IgD-negative memory B cell (primary cell): ENCODE measurements around the gene VASN. TPM values are rescaled to one million over a fixed set of nuclear protein-coding genes. Genes with fewer than 3 reads are reported as not detected.
A peak's percentile ranks its signal among the peaks of the same experiment; 100 is the strongest.

Source experiments
- H3K27ac Mint-ChIP-seq, 3 donors: one replicate each; pipeline ENCODE4 v1.8.0; 2020 to 2022; ENCODE audit warnings: mild to moderate bottlenecking in 3 of 3, mixed read lengths in 3 of 3, moderate library complexity in 1 of 3
- H3K27me3 Mint-ChIP-seq: one replicate; pipeline ENCODE4 v1.8.0; 2021; ENCODE audit warnings: mixed read lengths
- H3K36me3 Mint-ChIP-seq: one replicate; pipeline ENCODE4 v1.8.0; 2020; ENCODE audit warnings: mild to moderate bottlenecking, mixed read lengths
- H3K4me1 Mint-ChIP-seq, 3 donors: one replicate each; pipeline ENCODE4 v1.8.0; 2020 to 2022; ENCODE audit warnings: mixed read lengths in 3 of 3, mild to moderate bottlenecking in 1 of 3
- H3K4me3 Mint-ChIP-seq, 4 donors: one replicate each; pipeline ENCODE4 v1.8.0; 2020 to 2022; ENCODE audit warnings: mild to moderate bottlenecking in 4 of 4, mixed read lengths in 4 of 4, moderate library complexity in 3 of 4
- H3K9me3 Mint-ChIP-seq, 3 donors: one replicate each; pipeline ENCODE4 v1.8.0; 2020 to 2021; ENCODE audit warnings: mixed read lengths in 3 of 3, mild to moderate bottlenecking in 1 of 3
- polyA plus RNA-seq: library from polyadenylated mRNA; unstranded; fragments of 300-500 nt; fragmentation: Illumina TruSeq; gene quantifications from one replicate; pipeline ENCODE4 v1.2.3, GENCODE V29; 2021

VASN gene
- polyA plus RNA-seq, 1 donor from 2014 or later = 0.45 TPM

GRCh38 chr16:4402439-4403132, 30.9 kb downstream of the VASN start:
- Mint-ChIP-seq H3K4me3 (peak overlapping the region in 1 of 4 donors; percentile 75), H3K27ac (peak overlapping the region; percentile 90 to 94 (median 94)), H3K36me3 (peaks cover 5% of the 10 kb centered on the region), H3K27me3 (no peaks in the 10 kb centered on the region), H3K4me1 (peaks cover 5 to 12% (median 7%) of the 10 kb centered on the region in 3 donors), H3K9me3 (no peaks in the 10 kb centered on the region)

- no peaks in the 10 kb centered on the region for H3K27me3 Mint-ChIP-seq
These were observed 31.7 kb downstream of the VASN start for GRCh38 chr16:4403133-4403949.

GRCh38 chr16:4404247-4404966, 32.8 kb downstream of the VASN start:
- H3K4me1 Mint-ChIP-seq = peaks cover 5 to 8% (median 7%) of the 10 kb centered on the region in 3 donors
- peak overlapping the region in 3 of 4 donors; percentile 14 to 75 (median 57) for H3K4me3 Mint-ChIP-seq
- H3K9me3 Mint-ChIP-seq = no peaks in the 10 kb centered on the region
- H3K27me3 Mint-ChIP-seq = no peaks in the 10 kb centered on the region
- peaks cover 5% of the 10 kb centered on the region for H3K36me3 Mint-ChIP-seq
- H3K27ac Mint-ChIP-seq = peak overlapping the region; percentile 89 to 96 (median 94)

More at GRCh38 chr16:4403133-4403949, 31.7 kb downstream of the VASN start:
- Mint-ChIP-seq H3K4me3 (peak overlapping the region in 1 of 4 donors; percentile 75), H3K9me3 (no peaks in the 10 kb centered on the region), H3K27ac (peak overlapping the region in 2 of 3 donors; percentile 94 to 96), H3K36me3 (peaks cover 5% of the 10 kb centered on the region), H3K4me1 (peaks cover 5 to 12% (median 7%) of the 10 kb centered on the region in 3 donors)

GRCh38 chr16:4404967-4405696, 33.5 kb downstream of the VASN start:
- Mint-ChIP-seq H3K4me1 (peaks cover 5 to 6% (median 5%) of the 10 kb centered on the region in 3 donors), H3K4me3 (peak overlapping the region in 2 of 4 donors; percentile 57 to 75), H3K9me3 (no peaks in the 10 kb centered on the region), H3K27ac (peak overlapping the region; percentile 89 to 96 (median 94)), H3K27me3 (no peaks in the 10 kb centered on the region), H3K36me3 (peaks cover 5% of the 10 kb centered on the region)

GRCh38 chr16:4407543-4408322, 36.1 kb downstream of the VASN start:
- Mint-ChIP-seq H3K4me3 (peak overlapping the region in 1 of 4 donors; percentile 53), H3K27me3 (no peaks in the 10 kb centered on the region), H3K4me1 (peaks cover 12 to 15% (median 14%) of the 10 kb centered on the region in 3 donors), H3K36me3 (peaks cover 2% of the 10 kb centered on the region), H3K27ac (peak overlapping the region in 1 of 3 donors; percentile 94), H3K9me3 (no peaks in the 10 kb centered on the region)

- Mint-ChIP-seq H3K27me3 (no peaks in the 10 kb centered on the region), H3K4me1 (peaks cover 12 to 20% (median 18%) of the 10 kb centered on the region in 3 donors), H3K36me3 (peaks cover 2% of the 10 kb centered on the region), H3K4me3 (peak overlapping the region in 1 of 4 donors; percentile 53), H3K27ac (peak overlapping the region in 1 of 3 donors; percentile 94), H3K9me3 (no peaks in the 10 kb centered on the region)
These were observed 36.7 kb downstream of the VASN start for GRCh38 chr16:4408323-4408690.

GRCh38 chr16:4409081-4409932, 37.7 kb downstream of the VASN start:
- H3K27ac Mint-ChIP-seq = peak overlapping the region; percentile 57 to 86 (median 71)
- peaks cover 2% of the 10 kb centered on the region for H3K36me3 Mint-ChIP-seq
- H3K9me3 Mint-ChIP-seq = no peaks in the 10 kb centered on the region
- H3K4me3 Mint-ChIP-seq = peak overlapping the region in 1 of 4 donors; percentile 61
- H3K27me3 Mint-ChIP-seq = no peaks in the 10 kb centered on the region
- H3K4me1 Mint-ChIP-seq = peaks cover 10 to 23% (median 23%) of the 10 kb centered on the region in 3 donors

- H3K27me3 Mint-ChIP-seq = no peaks in the 10 kb centered on the region
- H3K36me3 Mint-ChIP-seq = peaks cover 2% of the 10 kb centered on the region
These were observed 38.9 kb downstream of the VASN start for GRCh38 chr16:4410335-4411075.

GRCh38 chr16:4411684-4412083, 40.0 kb downstream of the VASN start:
- Mint-ChIP-seq H3K4me3 (no peak overlapping the region), H3K27ac (peak overlapping the region in 1 of 3 donors; percentile 87), H3K4me1 (peaks cover 13 to 31% (median 31%) of the 10 kb centered on the region in 3 donors), H3K27me3 (no peaks in the 10 kb centered on the region), H3K9me3 (no peaks in the 10 kb centered on the region), H3K36me3 (no peaks in the 10 kb centered on the region)

More at GRCh38 chr16:4410335-4411075, 38.9 kb downstream of the VASN start:
- Mint-ChIP-seq H3K4me3 (peak overlapping the region in 1 of 4 donors; percentile 61), H3K4me1 (peaks cover 12 to 30% (median 29%) of the 10 kb centered on the region in 3 donors), H3K27ac (peak overlapping the region; percentile 31 to 87 (median 78)), H3K9me3 (no peaks in the 10 kb centered on the region)

- Mint-ChIP-seq H3K36me3 (no peaks in the 10 kb centered on the region), H3K4me3 (peak overlapping the region in 1 of 4 donors; percentile 41), H3K27me3 (no peaks in the 10 kb centered on the region), H3K27ac (peak overlapping the region in 2 of 3 donors; percentile 39 to 75), H3K9me3 (no peaks in the 10 kb centered on the region), H3K4me1 (peaks cover 13 to 34% (median 31%) of the 10 kb centered on the region in 3 donors)
These were observed 40.5 kb downstream of the VASN start for GRCh38 chr16:4412159-4412558.

- H3K9me3 Mint-ChIP-seq = no peaks in the 10 kb centered on the region
- peaks cover 13 to 35% (median 31%) of the 10 kb centered on the region in 3 donors for H3K4me1 Mint-ChIP-seq
- no peaks in the 10 kb centered on the region for H3K27me3 Mint-ChIP-seq
- no peaks in the 10 kb centered on the region for H3K36me3 Mint-ChIP-seq
- H3K4me3 Mint-ChIP-seq = peak overlapping the region in 1 of 4 donors; percentile 32
- peak overlapping the region in 2 of 3 donors; percentile 46 to 75 for H3K27ac Mint-ChIP-seq
These were observed 41.2 kb downstream of the VASN start for GRCh38 chr16:4412854-4413253.
